Lower lobe of right lung (tissue), 2 donors: ENCODE data around the gene DAAM1. TPM values are rescaled to one million over a fixed set of nuclear protein-coding genes. Genes with fewer than 3 reads are reported as not detected.

Experiments
- ATAC-seq, 2 donors: fragments of 200-7000 bp; cut with Tn5 transposase; one replicate each; pipeline ENCODE4 v1.9.1; 2020 to 2022; ENCODE audit warnings: mild to moderate bottlenecking in 2 of 2, moderate library complexity in 2 of 2
- DNase-seq: peaks from one replicate; pipeline ENCODE4 v3.0.0-alpha.2; 2020
- H3K27ac ChIP-seq: fragments of 200-600 bp; one replicate; pipeline ENCODE4 v1.8.0; 2022
- H3K27me3 ChIP-seq: fragments of 200-600 bp; one replicate; pipeline ENCODE4 v1.8.0; 2022; ENCODE audit warnings: low read depth
- H3K36me3 ChIP-seq: fragments of 200-600 bp; one replicate; pipeline ENCODE4 v1.8.0; 2022; ENCODE audit warnings: mild to moderate bottlenecking
- H3K4me1 ChIP-seq: fragments of 200-600 bp; one replicate; pipeline ENCODE4 v1.8.0; 2022
- H3K4me3 ChIP-seq: fragments of 200-600 bp; one replicate; pipeline ENCODE4 v1.8.0; 2022; ENCODE audit warnings: mild to moderate bottlenecking
- H3K9me3 ChIP-seq: fragments of 200-600 bp; one replicate; pipeline ENCODE4 v1.8.0; 2022
- intact Hi-C: fragments of 100-400 bp; cut with DNase I; formaldehyde crosslinking; loops from one replicate; pipeline ENCODE4 v1.11.0; 2022
- total RNA-seq: library from RNA; stranded (reverse); fragmentation: NEBNext Ultra II Directional; extraction: Animal tissue kit (Norgen Biotek cat#: 25700); gene quantifications from one replicate; pipeline ENCODE4 v1.2.1, GENCODE V29; 2021
- TF ChIP-seq, protein P1 (sequence below): fragments of 200-600 bp; IDR thresholded peaks from one replicate; pipeline ENCODE4 v1.8.0; 2022; ENCODE audit warnings: antibody characterized with exemption, mild to moderate bottlenecking
- donor health status: DM: no; HTN: yes; CAD: no; lungs with severe emphysema.

The DAAM1 gene
- total RNA-seq, 1 donor from 2014 or later = 46.7 TPM

DNA sequence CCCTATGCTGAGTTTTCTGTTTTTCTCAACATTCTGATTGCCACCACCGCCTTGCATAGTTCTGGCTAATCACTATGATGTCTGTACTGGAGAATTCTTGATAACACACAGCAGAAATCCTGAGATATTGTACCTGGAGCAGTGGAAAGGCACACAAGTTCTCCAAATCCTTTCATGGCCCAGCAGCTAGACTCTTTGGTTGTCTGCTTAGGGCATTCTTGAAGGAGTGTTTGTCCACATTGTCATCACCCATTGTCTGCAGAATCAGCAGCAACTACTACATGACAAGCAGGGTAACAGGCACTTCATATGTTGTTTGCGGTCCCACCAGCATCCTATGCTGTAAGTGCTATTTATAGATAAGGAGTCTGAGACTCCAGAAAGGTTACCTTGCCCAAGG is 128.9 kb downstream of the DAAM1 start:
- Histone ChIP-seq H3K9me3 (no peaks in the 10 kb centered on the region), H3K4me1 (peaks cover 48% of the 10 kb centered on the region), H3K27me3 (no peaks in the 10 kb centered on the region), H3K4me3 (no peak overlapping the region), H3K36me3 (no peaks in the 10 kb centered on the region), H3K27ac (no peak overlapping the region)
- ATAC-seq (peak in 1 of 2 donors; percentile 14), DNase-seq (no peak)
- TF ChIP-seq, protein P1, sequence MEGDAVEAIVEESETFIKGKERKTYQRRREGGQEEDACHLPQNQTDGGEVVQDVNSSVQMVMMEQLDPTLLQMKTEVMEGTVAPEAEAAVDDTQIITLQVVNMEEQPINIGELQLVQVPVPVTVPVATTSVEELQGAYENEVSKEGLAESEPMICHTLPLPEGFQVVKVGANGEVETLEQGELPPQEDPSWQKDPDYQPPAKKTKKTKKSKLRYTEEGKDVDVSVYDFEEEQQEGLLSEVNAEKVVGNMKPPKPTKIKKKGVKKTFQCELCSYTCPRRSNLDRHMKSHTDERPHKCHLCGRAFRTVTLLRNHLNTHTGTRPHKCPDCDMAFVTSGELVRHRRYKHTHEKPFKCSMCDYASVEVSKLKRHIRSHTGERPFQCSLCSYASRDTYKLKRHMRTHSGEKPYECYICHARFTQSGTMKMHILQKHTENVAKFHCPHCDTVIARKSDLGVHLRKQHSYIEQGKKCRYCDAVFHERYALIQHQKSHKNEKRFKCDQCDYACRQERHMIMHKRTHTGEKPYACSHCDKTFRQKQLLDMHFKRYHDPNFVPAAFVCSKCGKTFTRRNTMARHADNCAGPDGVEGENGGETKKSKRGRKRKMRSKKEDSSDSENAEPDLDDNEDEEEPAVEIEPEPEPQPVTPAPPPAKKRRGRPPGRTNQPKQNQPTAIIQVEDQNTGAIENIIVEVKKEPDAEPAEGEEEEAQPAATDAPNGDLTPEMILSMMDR = no peak
- intact Hi-C loops = no loop called here

DNA sequence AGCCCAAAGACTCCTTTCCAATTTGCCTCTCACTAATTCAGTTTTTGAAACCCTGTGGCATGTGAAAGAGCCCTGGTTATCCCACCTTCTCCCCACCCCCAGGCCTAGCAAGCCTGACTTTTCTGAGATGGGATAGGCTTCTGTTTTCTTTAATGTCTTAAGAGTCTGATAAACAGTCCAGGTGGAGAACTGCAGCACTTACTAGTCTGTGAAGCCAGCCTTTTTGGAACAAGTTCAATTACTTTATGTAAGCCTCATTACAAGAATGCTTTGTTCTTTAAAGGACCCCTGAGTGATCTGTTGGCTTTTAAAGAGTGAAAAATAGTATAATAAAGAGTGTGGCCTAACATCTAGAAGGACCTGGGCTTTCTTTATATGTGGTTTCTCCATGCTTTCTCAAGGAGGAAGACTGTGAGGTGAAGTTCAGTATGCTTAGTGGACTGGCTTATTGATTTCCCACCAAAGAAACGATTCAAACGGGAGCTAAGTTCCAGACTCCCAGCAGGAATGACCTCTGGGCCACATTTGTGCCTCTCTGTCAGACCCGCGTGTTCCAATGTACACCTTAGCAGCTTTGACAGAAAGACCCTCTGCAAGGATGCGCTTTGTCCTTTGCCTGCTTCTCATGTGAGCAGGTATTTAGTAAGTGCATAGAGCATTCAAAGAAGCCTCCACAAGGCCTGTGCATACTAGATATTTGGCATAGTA is 129.5 kb downstream of the DAAM1 start:
- H3K36me3 ChIP-seq = no peaks in the 10 kb centered on the region
- peaks cover 43% of the 10 kb centered on the region for H3K4me1 ChIP-seq
- DNase-seq (no peak), ATAC-seq (peak; percentile 66 to 71)
- no peaks in the 10 kb centered on the region for H3K9me3 ChIP-seq
- TF ChIP-seq, protein P1 = no peak
- H3K27ac ChIP-seq = peak overlapping the region; percentile 37
- intact Hi-C loops = no loop called here
- H3K4me3 ChIP-seq = no peak overlapping the region
- no peaks in the 10 kb centered on the region for H3K27me3 ChIP-seq

DNA sequence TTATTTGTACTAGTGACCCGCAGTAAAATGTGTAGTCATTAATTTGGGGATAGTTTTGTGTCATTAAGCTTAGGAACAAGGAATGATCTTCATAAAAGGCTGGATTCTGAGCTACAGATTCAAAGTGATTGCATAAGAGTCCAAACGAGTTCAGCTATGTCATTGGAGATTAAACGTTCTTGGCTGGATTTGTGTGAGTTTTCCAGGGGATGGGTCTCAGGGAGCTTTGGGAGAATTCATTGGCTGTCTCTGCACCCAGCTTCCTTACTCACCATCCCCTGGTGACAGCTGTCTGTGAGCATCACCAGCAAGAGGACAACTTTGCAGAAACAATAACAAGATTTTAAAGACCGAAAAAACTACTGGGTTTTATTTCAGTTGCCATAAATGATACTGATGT is 130.4 kb downstream of the DAAM1 start:
- Histone ChIP-seq H3K9me3 (no peaks in the 10 kb centered on the region), H3K27me3 (no peaks in the 10 kb centered on the region), H3K36me3 (no peaks in the 10 kb centered on the region), H3K27ac (peak overlapping the region; percentile 37), H3K4me3 (no peak overlapping the region), H3K4me1 (peaks cover 35% of the 10 kb centered on the region)
- no peak for DNase-seq
- ATAC-seq = no peak
- intact Hi-C loops = no loop called here
- TF ChIP-seq, protein P1 = no peak

DNA sequence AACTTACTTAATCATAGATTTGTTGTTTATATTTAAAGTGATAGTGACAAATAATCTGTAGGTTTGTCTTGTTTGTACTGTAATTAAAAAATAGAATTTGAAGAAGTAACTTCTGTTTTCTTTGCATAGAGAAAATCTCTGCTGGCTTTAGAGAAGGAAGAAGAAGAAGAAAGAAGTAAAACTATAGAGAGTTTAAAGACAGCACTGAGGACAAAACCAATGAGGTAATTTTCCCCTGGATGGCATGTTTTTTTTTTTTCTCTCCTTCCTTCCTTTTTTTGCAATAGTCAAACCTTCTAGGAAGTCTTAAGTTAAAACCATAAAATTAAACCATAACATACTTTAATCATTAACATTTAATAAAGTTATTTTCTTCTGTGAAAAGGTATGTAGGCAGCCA is 131.9 kb downstream of the DAAM1 start:
- DNase-seq = no peak
- Histone ChIP-seq H3K27me3 (no peaks in the 10 kb centered on the region), H3K4me3 (no peak overlapping the region), H3K9me3 (no peaks in the 10 kb centered on the region), H3K27ac (no peak overlapping the region), H3K36me3 (peaks cover 9% of the 10 kb centered on the region), H3K4me1 (peaks cover 31% of the 10 kb centered on the region)
- intact Hi-C loops = no loop called here
- TF ChIP-seq, protein P1 = no peak
- ATAC-seq = no peak

DNA sequence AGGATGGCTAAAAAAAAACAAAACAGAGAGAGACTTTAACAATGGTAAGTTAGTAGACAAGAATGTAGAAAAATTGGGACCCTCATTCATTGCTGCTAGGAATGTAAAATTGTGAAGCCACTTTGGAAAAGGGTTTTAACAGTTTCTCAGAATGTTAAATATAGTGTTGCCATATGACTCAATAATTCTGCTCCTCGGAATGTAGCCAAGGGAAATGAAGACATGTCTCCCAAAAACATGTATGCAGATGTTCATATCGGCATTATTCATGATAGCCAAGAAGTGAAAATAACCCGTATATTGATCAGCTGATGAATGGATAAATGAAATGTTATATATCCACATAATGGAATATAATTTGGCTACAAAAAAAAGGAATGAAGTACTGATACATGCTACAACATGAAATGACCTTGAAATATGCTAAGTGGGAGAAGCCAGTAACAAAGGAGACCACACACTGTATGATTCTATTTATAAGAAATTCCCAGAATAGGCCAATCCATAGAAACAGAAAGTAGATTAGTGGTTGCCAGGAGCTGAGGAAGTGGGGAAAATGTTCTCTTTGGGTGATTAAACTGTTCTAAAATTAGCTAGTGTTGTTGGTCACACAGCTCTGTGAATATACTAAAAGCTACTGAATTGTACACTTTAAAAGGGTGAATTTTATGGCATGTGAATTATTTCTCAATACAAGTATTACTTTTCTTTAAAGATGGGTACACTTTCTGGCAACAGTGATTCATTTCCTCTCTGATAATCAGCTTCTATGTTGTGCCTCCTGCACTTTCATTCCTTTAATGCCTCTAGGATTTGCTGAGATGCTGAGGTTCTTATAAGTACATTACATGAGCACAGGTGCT is 132.5 kb downstream of the DAAM1 start:
- no peak for DNase-seq
- TF ChIP-seq, protein P1 = no peak
- intact Hi-C loops = no loop called here
- H3K4me1 ChIP-seq = peaks cover 31% of the 10 kb centered on the region
- H3K4me3 ChIP-seq = no peak overlapping the region
- H3K36me3 ChIP-seq = peaks cover 16% of the 10 kb centered on the region
- peak in 1 of 2 donors; percentile 20 for ATAC-seq
- H3K27ac ChIP-seq = peak overlapping the region; percentile 33
- no peaks in the 10 kb centered on the region for H3K27me3 ChIP-seq
- H3K9me3 ChIP-seq = no peaks in the 10 kb centered on the region
